ENCODE measurements around the gene PWWP2B. TPM values are rescaled to one million over a fixed set of nuclear protein-coding genes. Genes with fewer than 3 reads are reported as not detected.
A peak's percentile ranks its signal among the peaks of the same experiment; 100 is the strongest.

The PWWP2B gene
- total RNA-seq, 1 experiment from 2014 or later: 10.0 TPM

DNA sequence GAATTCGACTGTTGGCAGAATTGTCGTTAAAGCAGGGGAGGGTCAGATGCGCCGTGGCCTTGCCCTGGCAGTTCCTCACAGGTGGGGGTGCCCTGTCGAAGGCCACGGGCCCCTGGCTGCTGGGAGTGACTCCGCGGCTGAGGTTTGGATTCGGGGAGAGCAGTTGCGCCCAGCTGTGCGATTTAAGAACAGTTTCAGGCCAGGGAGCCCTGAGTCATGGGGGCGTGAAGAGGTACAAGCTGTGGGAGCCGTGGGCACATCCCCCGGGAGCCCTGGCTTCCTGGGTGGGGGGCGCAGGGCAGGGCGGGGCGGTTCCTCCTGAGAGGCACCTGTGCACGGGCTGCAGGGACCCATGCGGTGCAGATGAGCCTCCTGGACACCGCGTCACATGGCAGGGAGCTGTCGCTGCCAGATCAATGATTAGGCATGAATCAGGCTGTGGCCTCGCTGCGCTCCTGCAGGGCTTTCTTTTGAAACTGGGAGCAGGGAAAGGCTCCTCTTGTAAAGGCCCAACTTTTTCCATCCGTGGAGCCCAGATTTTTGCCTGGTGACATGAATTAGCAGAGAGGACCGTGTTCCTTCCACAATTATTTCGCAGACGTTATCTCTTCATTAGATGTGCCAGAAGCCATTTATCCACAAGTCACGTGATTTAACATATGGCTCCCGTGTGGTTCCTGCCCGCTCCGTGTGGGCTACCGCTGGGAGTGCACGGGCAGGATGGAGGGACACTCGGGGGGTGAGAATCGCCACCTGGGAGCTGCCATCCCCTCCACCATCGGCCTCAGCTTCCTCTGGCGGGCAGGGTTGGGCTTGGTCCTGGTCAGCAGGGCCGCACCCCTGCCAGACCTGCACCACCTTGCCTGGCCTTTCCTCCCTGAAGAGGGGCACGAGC lies 918 bp downstream of the PWWP2B start:
- TF ChIP-seq, protein P1, sequence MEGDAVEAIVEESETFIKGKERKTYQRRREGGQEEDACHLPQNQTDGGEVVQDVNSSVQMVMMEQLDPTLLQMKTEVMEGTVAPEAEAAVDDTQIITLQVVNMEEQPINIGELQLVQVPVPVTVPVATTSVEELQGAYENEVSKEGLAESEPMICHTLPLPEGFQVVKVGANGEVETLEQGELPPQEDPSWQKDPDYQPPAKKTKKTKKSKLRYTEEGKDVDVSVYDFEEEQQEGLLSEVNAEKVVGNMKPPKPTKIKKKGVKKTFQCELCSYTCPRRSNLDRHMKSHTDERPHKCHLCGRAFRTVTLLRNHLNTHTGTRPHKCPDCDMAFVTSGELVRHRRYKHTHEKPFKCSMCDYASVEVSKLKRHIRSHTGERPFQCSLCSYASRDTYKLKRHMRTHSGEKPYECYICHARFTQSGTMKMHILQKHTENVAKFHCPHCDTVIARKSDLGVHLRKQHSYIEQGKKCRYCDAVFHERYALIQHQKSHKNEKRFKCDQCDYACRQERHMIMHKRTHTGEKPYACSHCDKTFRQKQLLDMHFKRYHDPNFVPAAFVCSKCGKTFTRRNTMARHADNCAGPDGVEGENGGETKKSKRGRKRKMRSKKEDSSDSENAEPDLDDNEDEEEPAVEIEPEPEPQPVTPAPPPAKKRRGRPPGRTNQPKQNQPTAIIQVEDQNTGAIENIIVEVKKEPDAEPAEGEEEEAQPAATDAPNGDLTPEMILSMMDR (IDR thresholded peaks at IDR 0.05; ENCODE audit: unreplicated experiment): no peak
- TSS peak; percentile 35 for BruUV-seq (replicated peaks)
- peak; percentile 53 for DNase-seq (ENCODE audit: unreplicated experiment)
- intact Hi-C loops (cut with micrococcal nuclease): loop anchor here (1.0 kb wide), 1 partner anchor 48 kb away; no protein-coding TSS in a partner anchor
- Mint-ChIP-seq H3K27ac (ENCODE audit: low read depth, unreplicated experiment) (peak overlapping the region; percentile 69), H3K4me1 (ENCODE audit: insufficient read depth, unreplicated experiment) (peaks cover 11% of the 10 kb centered on the region), H3K4me3 (ENCODE audit: unreplicated experiment) (peak overlapping the region; percentile 81), H3K36me3 (ENCODE audit: insufficient read depth, unreplicated experiment) (no peaks in the 10 kb centered on the region), H3K9me3 (ENCODE audit: unreplicated experiment) (no peaks in the 10 kb centered on the region), H3K27me3 (ENCODE audit: insufficient read depth, unreplicated experiment) (no peaks in the 10 kb centered on the region)
- ChIA-PET POLR2A (interaction anchor here (0.5 to 2.6 kb wide), 4 partner anchors 21 to 173 kb away, joined by 3 to 17 read pairs (median 10); no protein-coding TSS in a partner anchor), CTCF (interaction anchor here (1.1 to 2.4 kb wide), 3 partner anchors 21 to 56 kb away, joined by 5 to 9 read pairs (median 6); no protein-coding TSS in a partner anchor)

DNA sequence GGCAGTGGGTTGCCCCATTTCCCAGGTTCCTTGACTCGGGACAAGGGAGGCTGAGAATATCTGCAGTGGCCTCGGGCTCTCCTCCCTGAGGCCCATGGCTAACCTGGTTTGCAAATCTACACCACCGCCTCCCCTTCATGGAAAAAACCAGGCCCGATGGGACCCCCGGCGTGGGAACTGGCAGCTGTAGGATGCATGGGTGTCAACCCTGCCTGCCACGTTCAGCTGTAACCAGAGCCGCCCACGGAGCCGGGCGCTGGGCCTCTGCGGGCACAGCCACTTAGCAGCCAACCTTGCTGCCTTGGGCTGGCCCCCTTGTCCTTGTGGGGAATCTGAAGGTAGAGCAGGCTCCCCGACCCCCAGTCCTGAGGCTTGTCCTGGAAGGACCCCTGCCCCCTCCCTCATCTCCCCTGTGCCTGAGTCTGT lies 1.6 kb downstream of the PWWP2B start:
- DNase-seq (ENCODE audit: unreplicated experiment): no peak
- H3K36me3 Mint-ChIP-seq (ENCODE audit: insufficient read depth, unreplicated experiment): no peaks in the 10 kb centered on the region
- peaks cover 6% of the 10 kb centered on the region for H3K4me1 Mint-ChIP-seq (ENCODE audit: insufficient read depth, unreplicated experiment)
- H3K27ac Mint-ChIP-seq (ENCODE audit: low read depth, unreplicated experiment): peak overlapping the region; percentile 69
- no peaks in the 10 kb centered on the region for H3K27me3 Mint-ChIP-seq (ENCODE audit: insufficient read depth, unreplicated experiment)
- intact Hi-C loops (cut with micrococcal nuclease): no loop called here
- CTCF ChIA-PET: interaction anchor here (0.5 to 2.4 kb wide), 4 partner anchors 20 to 60 kb away, joined by 3 to 9 read pairs (median 6); no protein-coding TSS in a partner anchor
- peak overlapping the region; percentile 81 for H3K4me3 Mint-ChIP-seq (ENCODE audit: unreplicated experiment)
- H3K9me3 Mint-ChIP-seq (ENCODE audit: unreplicated experiment): no peaks in the 10 kb centered on the region
- no TSS peak for BruUV-seq (replicated peaks)
- POLR2A ChIA-PET: interaction anchor here (0.5 to 2.6 kb wide), 4 partner anchors 20 to 172 kb away, joined by 3 to 17 read pairs (median 10); no protein-coding TSS in a partner anchor
- TF ChIP-seq, protein P1 (IDR thresholded peaks at IDR 0.05; ENCODE audit: unreplicated experiment): no peak

DNA sequence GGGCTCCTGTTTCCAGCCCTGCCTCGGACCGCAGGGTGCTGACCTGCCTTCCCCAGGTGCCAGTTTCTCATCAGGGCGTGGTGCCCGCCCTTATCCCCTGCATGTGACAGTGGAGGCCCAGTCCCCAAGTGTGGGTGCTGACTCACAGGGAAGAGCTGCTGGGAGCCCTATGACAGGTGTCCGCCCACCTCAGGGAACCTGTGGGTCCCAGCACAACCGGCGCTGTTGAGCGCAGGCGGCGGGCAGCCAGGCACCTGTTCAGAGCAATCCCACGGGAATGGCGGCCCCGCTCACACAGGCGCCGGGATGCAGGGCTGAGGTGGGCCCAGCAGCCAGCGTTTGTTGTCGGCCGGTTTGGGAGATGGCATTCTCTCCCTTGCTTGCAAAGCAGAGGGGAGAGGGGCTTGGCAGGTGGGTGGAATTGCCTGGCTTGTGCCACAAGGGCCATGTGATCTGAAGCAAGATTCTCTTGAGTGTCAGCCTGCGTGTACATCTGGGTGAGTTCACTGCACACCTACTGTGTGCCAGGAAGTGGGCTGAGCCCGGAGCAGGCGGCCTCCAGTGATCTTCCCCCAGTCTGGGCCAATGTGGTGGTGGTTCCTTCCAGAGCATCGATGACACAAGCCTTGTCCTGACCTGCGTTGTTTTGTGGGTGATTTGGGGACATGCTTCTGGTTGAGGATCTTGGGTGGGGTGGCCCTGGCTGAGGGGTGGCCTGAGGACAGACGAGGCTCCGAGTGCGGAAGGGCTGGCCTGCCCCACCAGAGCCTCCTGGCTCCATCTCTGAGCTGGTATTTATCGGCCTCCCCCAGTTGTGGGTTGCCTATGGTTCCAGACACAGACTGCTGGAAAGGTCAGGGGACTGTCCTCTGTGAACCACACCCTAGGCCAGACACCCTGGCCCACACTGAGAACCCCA lies 2.4 kb downstream of the PWWP2B start:
- BruUV-seq (replicated peaks): no TSS peak
- CTCF ChIA-PET: interaction anchor here (0.5 to 2.4 kb wide), 5 partner anchors 19 to 59 kb away, joined by 3 to 9 read pairs (median 5); no protein-coding TSS in a partner anchor

More for the DNA sequence above, 2.4 kb downstream of the PWWP2B start:
- DNase-seq (ENCODE audit: unreplicated experiment): no peak
- Mint-ChIP-seq H3K27ac (ENCODE audit: low read depth, unreplicated experiment) (peak overlapping the region; percentile 69), H3K27me3 (ENCODE audit: insufficient read depth, unreplicated experiment) (no peaks in the 10 kb centered on the region), H3K4me3 (ENCODE audit: unreplicated experiment) (no peak overlapping the region), H3K4me1 (ENCODE audit: insufficient read depth, unreplicated experiment) (no peaks in the 10 kb centered on the region), H3K9me3 (ENCODE audit: unreplicated experiment) (no peaks in the 10 kb centered on the region), H3K36me3 (ENCODE audit: insufficient read depth, unreplicated experiment) (no peaks in the 10 kb centered on the region)
- intact Hi-C loops (cut with micrococcal nuclease): no loop called here
- TF ChIP-seq, protein P1 (IDR thresholded peaks at IDR 0.05; ENCODE audit: unreplicated experiment): no peak
- POLR2A ChIA-PET: interaction anchor here (2.6 kb wide), 1 partner anchor 19 kb away, joined by 17 read pairs; no protein-coding TSS in a partner anchor

Data from MCF 10A (cell line).